Smooth muscle cell (in vitro differentiated cells): ENCODE results near the gene OGG1. TPM values are rescaled to one million over a fixed set of nuclear protein-coding genes. Genes with fewer than 3 reads are reported as not detected.

Source experiments
- DNase-seq: peaks from one replicate; lab custom pipeline; 2025; ENCODE audit not compliant: unreplicated experiment; lab: John Stamatoyannopoulos, UW
- H2AFZ ChIP-seq: fragments of 200-600 bp; sonication (generic); 2 replicates; pipeline ENCODE4 v1.6.0; 2016; ENCODE audit warnings: antibody characterized with exemption, low read depth, mild to moderate bottlenecking
- H3F3A ChIP-seq: fragments of 200-600 bp; sonication (generic); 2 replicates; pipeline ENCODE4 v1.6.0; 2017; ENCODE audit warnings: antibody characterized with exemption, low read depth
- H3K27ac ChIP-seq: fragments of 200-600 bp; sonication (generic); 2 replicates; pipeline ENCODE4 v1.5.1; 2016; ENCODE audit warnings: low read depth, mild to moderate bottlenecking
- H3K27me3 ChIP-seq: fragments of 200-600 bp; sonication (generic); 2 replicates; pipeline ENCODE4 v1.6.1; 2016; ENCODE audit warnings: low read depth, mild to moderate bottlenecking
- H3K36me3 ChIP-seq: fragments of 200-600 bp; sonication (generic); 2 replicates; pipeline ENCODE4 v1.5.1; 2016; ENCODE audit warnings: low read depth
- H3K4me1 ChIP-seq: fragments of 200-600 bp; sonication (generic); 2 replicates; pipeline ENCODE4 v1.5.1; 2016; ENCODE audit warnings: low read depth
- H3K4me2 ChIP-seq: fragments of 200-600 bp; sonication (generic); 2 replicates; pipeline ENCODE4 v1.6.0; 2016; ENCODE audit warnings: mild to moderate bottlenecking
- H3K4me3 ChIP-seq: fragments of 200-600 bp; sonication (generic); 2 replicates; pipeline ENCODE4 v1.5.1; 2016; ENCODE audit warnings: mild to moderate bottlenecking
- H3K79me2 ChIP-seq: fragments of 200-600 bp; sonication (generic); 2 replicates; pipeline ENCODE4 v1.6.0; 2016; ENCODE audit warnings: low read depth, mild to moderate bottlenecking
- H3K9ac ChIP-seq: fragments of 200-600 bp; sonication (generic); 2 replicates; pipeline ENCODE4 v1.6.0; 2016; ENCODE audit warnings: low read depth
- H3K9me3 ChIP-seq: fragments of 200-600 bp; sonication (generic); replicated peaks from 2 replicates; pipeline ENCODE4 v1.5.1; 2016; ENCODE audit warnings: low read depth
- H4K20me1 ChIP-seq: fragments of 200-600 bp; sonication (generic); 2 replicates; pipeline ENCODE4 v1.6.0; 2016; ENCODE audit warnings: low read depth
- WGBS: methylation state at CpG from one replicate; pipeline ENCODE4 v1.1.7; 2016; ENCODE audit warnings: low lambda C conversion rate; 5-methylcytosine and 5-hydroxymethylcytosine counted together
- polyA plus RNA-seq: library from polyadenylated mRNA; unstranded; fragments of >200 nt; fragmentation: Nextera tagmentation; extraction: Ambion mirVana; gene quantifications from 2 replicates; pipeline ENCODE4 v1.2.1, GENCODE V29; 2016
- total RNA-seq: library from RNA; depleted of rRNA; stranded (reverse); fragments of >200 nt; gene quantifications from 2 replicates; pipeline ENCODE4 v1.2.3, GENCODE V29; 2014
- TF ChIP-seq, protein P1 (sequence below): fragments of 200-600 bp; sonication (generic); IDR thresholded peaks from 2 replicates; pipeline ENCODE4 v1.5.1; 2017; ENCODE audit warnings: borderline replicate concordance, mild to moderate bottlenecking, antibody characterized with exemption; ENCODE audit not compliant: insufficient read depth, poor library complexity, severe bottlenecking

Gene OGG1
- total and polyA plus RNA-seq, 2 experiments from 2014 or later = 13.4 to 24.6 TPM

DNA sequence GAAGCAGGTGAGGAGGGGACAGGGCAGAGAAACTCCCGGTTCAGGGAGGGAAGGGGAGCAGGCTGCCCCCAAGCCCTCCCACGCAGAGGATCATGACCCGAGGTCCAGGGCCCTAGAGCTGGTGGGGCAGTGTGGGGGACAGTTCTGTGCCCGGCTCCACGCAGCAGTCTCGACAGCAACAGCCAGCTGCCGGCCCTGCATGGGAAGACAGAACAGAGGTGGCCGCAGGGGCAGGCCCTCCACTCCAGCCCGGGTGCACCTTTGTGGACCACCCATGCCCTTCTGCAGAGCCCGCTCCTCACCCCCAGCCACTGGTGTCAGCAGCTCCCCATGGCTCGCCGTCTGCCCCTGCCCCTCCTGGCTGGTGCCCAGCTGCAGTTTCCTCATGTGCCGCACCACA lies 7.7 kb downstream of the OGG1 start:
- no peak for DNase-seq
- Histone ChIP-seq H3K9ac (no peak overlapping the region), H3K79me2 (no peaks in the 10 kb centered on the region), H3K36me3 (no peaks in the 10 kb centered on the region), H3K27me3 (no peaks in the 10 kb centered on the region), H3F3A (no peaks in the 10 kb centered on the region), H3K27ac (no peak overlapping the region), H2AFZ (no peak overlapping the region), H3K4me2 (no peak overlapping the region), H3K9me3 (no peaks in the 10 kb centered on the region), H3K4me3 (no peak overlapping the region), H4K20me1 (no peaks in the 10 kb centered on the region), H3K4me1 (no peaks in the 10 kb centered on the region)
- WGBS = 96% methylated on average over 12 of the region's 13 CpGs
- TF ChIP-seq, protein P1, sequence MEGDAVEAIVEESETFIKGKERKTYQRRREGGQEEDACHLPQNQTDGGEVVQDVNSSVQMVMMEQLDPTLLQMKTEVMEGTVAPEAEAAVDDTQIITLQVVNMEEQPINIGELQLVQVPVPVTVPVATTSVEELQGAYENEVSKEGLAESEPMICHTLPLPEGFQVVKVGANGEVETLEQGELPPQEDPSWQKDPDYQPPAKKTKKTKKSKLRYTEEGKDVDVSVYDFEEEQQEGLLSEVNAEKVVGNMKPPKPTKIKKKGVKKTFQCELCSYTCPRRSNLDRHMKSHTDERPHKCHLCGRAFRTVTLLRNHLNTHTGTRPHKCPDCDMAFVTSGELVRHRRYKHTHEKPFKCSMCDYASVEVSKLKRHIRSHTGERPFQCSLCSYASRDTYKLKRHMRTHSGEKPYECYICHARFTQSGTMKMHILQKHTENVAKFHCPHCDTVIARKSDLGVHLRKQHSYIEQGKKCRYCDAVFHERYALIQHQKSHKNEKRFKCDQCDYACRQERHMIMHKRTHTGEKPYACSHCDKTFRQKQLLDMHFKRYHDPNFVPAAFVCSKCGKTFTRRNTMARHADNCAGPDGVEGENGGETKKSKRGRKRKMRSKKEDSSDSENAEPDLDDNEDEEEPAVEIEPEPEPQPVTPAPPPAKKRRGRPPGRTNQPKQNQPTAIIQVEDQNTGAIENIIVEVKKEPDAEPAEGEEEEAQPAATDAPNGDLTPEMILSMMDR = no peak

DNA sequence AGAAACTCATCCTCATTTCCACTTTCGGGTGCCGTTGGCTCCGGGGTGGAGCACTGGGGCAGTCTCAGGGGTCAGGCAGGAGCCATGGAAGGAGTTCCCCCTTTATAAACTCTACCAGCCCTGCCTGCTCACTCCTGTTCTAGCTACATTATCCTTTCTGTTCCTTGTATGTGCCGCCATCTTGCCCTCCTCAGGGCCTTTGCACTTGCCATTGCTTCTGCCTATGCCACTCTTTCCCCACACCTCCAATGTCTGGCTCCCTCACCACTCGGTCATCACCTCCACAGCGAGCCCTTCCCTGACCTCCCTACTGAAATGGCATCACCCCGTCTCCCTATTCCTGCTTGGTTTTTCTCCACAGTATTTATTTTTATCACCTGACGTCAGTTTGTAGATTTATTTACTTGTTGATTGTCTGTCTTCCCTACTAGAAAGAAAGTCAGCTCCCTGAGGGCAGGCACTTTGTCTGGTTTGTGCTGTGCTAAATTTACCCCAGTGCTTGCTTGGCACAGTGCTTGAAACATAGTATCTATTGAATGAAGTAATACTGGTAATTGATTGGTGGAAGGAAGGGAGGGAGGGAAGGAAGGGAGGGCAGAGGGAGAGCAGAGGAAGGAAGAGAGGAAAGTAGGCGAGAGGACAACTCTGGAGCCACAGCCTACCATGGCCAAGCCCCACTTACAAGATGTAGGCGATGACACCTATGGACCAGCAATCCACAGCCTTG lies 11.2 kb downstream of the OGG1 start:
- no peak overlapping the region for H3K9ac ChIP-seq
- TF ChIP-seq, protein P1 = no peak
- H4K20me1 ChIP-seq = no peaks in the 10 kb centered on the region
- 97% methylated on average over 10 of the region's 10 CpGs for WGBS
- no peaks in the 10 kb centered on the region for H3K79me2 ChIP-seq
- no peak overlapping the region for H2AFZ ChIP-seq
- H3K9me3 ChIP-seq = no peaks in the 10 kb centered on the region
- H3F3A ChIP-seq = no peaks in the 10 kb centered on the region
- no peak for DNase-seq
- H3K27me3 ChIP-seq = no peaks in the 10 kb centered on the region
- no peak overlapping the region for H3K27ac ChIP-seq
- no peaks in the 10 kb centered on the region for H3K4me1 ChIP-seq
- H3K4me3 ChIP-seq = no peak overlapping the region
- no peaks in the 10 kb centered on the region for H3K36me3 ChIP-seq
- no peak overlapping the region for H3K4me2 ChIP-seq

DNA sequence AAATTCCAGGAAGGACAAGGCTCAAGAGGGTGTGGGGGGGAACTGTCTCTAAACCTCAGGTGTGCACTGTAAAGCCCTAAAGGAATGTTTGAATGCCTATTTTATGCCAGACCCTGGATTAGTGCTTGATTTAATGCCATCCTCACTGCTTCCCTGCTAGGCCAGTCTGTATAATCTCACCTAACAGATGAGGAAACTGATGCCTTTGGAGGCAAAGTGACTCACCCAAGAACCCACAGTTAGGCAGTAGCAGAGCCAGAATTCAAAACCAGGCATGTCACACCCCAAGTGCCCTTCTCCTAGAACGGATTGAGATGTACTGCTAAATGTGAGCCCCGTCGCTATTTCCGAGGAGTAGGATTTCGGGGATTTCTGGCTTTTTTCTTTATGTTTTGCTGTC lies 12.2 kb downstream of the OGG1 start:
- Histone ChIP-seq H2AFZ (no peak overlapping the region), H3K4me2 (no peak overlapping the region), H3K79me2 (no peaks in the 10 kb centered on the region), H3K9ac (no peak overlapping the region), H3K36me3 (no peaks in the 10 kb centered on the region), H3K9me3 (no peaks in the 10 kb centered on the region), H3K27ac (no peak overlapping the region), H3K4me1 (peaks cover 4% of the 10 kb centered on the region), H3K27me3 (no peaks in the 10 kb centered on the region), H4K20me1 (no peaks in the 10 kb centered on the region), H3F3A (no peaks in the 10 kb centered on the region), H3K4me3 (no peak overlapping the region)
- no peak for DNase-seq
- TF ChIP-seq, protein P1 = no peak
- 95% methylated on average over 5 of the region's 5 CpGs for WGBS

DNA sequence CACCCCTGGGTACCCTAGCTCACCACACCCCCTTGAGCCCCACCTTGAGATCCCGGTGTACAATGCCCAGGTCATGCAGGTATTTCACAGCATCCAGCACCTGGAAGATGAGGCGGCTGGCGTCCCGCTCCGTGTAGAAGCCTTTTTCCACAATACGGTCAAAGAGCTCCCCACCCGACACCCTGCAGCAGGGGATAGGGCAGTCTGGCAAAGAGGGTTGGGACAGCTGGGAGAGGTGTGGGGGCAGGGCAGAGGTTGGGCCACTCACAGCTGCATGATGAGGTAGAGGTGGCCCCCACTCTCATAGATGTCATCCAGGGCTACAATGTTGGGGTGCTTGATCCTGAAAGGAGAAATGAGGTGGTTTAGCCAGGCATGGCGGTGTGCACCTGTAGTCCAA lies 13.1 kb downstream of the OGG1 start:
- no peak for DNase-seq
- Histone ChIP-seq H4K20me1 (no peaks in the 10 kb centered on the region), H3F3A (no peaks in the 10 kb centered on the region), H2AFZ (no peak overlapping the region), H3K27me3 (no peaks in the 10 kb centered on the region), H3K36me3 (no peaks in the 10 kb centered on the region), H3K27ac (no peak overlapping the region), H3K79me2 (no peaks in the 10 kb centered on the region), H3K9ac (no peak overlapping the region), H3K4me3 (no peak overlapping the region), H3K4me2 (no peak overlapping the region), H3K4me1 (peaks cover 4% of the 10 kb centered on the region), H3K9me3 (no peaks in the 10 kb centered on the region)
- 95% methylated on average over 8 of the region's 8 CpGs for WGBS
- TF ChIP-seq, protein P1 = no peak
